ENCODE results near the gene PCNT. TPM values are rescaled to one million over a fixed set of nuclear protein-coding genes. Genes with fewer than 3 reads are reported as not detected.

Gene PCNT
- polyA plus RNA-seq, 6 donors from 2014 or later: 4.7 to 32.5 (median 10.7) TPM

DNA sequence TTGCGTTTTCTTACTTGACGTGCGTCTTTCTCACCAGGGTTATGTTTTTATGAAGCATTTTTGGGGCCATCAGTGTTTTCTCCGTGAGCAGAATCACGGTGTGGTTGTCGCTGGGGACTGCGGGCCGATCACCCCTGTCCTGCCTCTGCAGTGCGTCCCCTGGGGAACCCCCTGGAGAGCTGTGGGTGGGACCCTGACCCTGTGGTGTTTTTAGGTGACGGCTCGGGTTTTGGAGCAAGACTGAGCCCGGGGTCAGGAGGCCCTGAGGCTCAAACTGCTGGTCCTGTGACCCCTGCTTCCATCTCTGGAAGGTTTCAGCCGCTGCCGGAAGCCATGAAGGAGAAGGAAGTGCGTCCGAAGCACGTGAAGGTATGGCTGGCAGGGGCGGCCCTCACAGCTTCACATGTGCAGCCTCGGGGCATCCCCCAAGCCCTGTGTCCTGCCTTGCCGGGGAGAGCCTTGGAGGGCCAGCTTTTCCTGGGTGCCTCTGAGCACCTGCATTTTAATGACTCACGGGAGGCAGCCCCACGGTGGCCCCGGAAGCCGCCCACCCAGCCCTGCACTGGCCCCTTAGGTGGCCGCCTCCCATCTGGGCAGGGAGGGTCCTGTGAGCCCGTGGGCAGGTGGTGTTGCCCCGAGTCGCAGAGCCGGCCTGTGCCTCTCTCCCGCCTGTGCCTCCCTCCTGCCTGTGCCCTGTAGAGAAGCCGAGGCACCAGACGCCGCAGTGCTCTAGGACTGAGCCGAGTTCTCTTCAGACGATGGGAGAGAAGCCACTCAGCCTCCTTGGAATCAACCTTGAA is 98.0 kb downstream of the PCNT start:
- no peak overlapping the region for H3K27ac Mint-ChIP-seq
- no peaks in the 10 kb centered on the region for H3K9me3 Mint-ChIP-seq
- H3K4me1 Mint-ChIP-seq: peaks cover 0 to 7% (median 3%) of the 10 kb centered on the region in 3 donors
- H3K36me3 Mint-ChIP-seq: peaks cover 4 to 21% of the 10 kb centered on the region in 2 donors
- no peaks in the 10 kb centered on the region for H3K27me3 Mint-ChIP-seq
- H3K4me3 Mint-ChIP-seq: no peak overlapping the region
- no peak for DNase-seq
- no peak for ATAC-seq (ENCODE audit: low read depth in 2 of 2)

DNA sequence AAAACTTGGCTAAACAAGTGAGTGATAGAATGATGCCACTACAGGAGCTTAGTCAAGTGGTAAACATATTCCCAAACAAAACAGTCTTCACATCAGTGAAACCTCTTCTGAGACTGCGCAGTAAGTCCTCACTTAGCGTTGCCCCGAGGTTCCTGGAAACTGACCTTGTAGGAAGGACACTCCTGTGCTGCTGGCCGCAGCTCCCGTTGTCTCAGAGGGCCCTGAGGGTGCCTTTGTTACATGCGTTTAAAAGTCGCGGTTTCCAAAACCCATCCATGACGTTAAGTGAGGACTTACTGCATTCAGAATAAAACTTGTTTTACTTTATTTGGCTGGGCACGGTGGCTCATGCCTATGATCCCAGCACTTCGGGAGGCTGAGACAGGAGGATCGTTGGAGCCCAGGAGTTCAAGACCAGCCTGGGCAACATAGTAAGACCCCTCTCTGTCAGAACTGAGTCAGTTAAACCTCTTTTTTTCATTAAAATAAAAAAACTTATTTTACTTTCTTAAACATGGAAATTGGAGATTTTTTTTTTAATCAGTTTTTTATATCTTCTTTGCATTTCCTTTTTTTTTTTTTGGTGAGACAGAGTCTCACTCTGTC is 98.8 kb downstream of the PCNT start:
- no peak overlapping the region for H3K4me3 Mint-ChIP-seq
- DNase-seq (no peak), ATAC-seq (ENCODE audit: low read depth in 2 of 2) (no peak)
- peaks cover 0 to 7% (median 3%) of the 10 kb centered on the region in 3 donors for H3K4me1 Mint-ChIP-seq
- H3K36me3 Mint-ChIP-seq: peaks cover 4 to 21% of the 10 kb centered on the region in 2 donors
- H3K27me3 Mint-ChIP-seq: no peaks in the 10 kb centered on the region
- H3K9me3 Mint-ChIP-seq: no peaks in the 10 kb centered on the region
- H3K27ac Mint-ChIP-seq: peak overlapping the region in 1 of 6 donors; percentile 72

DNA sequence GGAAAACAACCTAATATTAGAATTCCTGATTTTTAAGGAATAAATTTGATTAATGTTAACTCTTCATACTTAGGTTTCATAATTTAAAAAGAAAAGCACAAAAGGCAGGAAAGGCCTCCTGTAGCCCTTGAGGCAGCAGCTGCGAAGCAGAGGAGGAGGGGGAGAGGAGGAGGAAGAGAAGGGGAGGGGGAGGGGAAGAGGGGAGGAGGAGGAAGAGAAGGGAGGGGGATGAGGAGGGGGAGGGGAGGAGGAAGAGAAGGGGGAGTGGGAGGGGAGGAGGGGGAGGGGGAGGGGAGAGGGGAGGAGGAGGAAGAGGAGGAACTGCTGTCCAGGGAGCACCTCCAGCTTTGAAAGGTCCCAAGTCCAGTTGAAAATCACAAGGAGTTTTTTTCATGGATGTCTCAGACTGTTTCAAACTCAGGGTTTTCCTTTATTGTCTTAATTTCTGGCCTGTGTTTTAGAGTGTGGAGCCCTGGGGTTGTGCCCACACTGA is 99.6 kb downstream of the PCNT start:
- peaks cover 0 to 7% (median 3%) of the 10 kb centered on the region in 3 donors for H3K4me1 Mint-ChIP-seq
- no peaks in the 10 kb centered on the region for H3K27me3 Mint-ChIP-seq
- H3K36me3 Mint-ChIP-seq: peaks cover 4 to 20% of the 10 kb centered on the region in 2 donors
- no peaks in the 10 kb centered on the region for H3K9me3 Mint-ChIP-seq
- DNase-seq: no peak
- H3K27ac Mint-ChIP-seq: peak overlapping the region in 2 of 6 donors; percentile 63 to 76
- H3K4me3 Mint-ChIP-seq: peak overlapping the region in 2 of 8 donors; percentile 52 to 53
- no peak for ATAC-seq (ENCODE audit: low read depth in 2 of 2)

GRCh38 chr21:46424039-46424591 is 100.2 kb downstream of the PCNT start:
- peak overlapping the region in 2 of 6 donors; percentile 63 to 76 for H3K27ac Mint-ChIP-seq
- no peaks in the 10 kb centered on the region for H3K9me3 Mint-ChIP-seq
- ATAC-seq (ENCODE audit: low read depth in 2 of 2): no peak

DNA sequence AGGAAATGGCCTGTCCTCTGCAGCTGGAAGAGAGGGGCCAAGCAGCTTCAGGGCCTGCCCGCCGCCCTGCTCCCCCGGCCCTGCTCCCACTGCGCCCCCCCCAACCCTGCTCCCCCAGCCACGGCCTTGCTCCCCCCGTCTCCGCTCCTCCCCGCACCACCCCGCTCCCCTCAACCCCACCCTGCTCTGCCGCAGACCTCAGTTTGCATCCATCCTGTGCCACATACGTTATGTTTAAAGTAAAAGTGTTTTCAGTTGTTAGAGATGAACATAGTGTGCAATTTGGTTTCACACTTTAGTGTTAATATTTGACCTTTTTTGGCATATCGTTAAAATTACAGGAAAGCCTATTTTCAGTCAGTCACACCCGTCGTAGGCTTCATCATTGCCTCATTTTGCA is 100.7 kb downstream of the PCNT start:
- no peaks in the 10 kb centered on the region for H3K27me3 Mint-ChIP-seq
- no peak overlapping the region for H3K4me3 Mint-ChIP-seq
- ATAC-seq (ENCODE audit: low read depth in 2 of 2) (no peak), DNase-seq (no peak)
- H3K36me3 Mint-ChIP-seq: peaks cover 0 to 9% of the 10 kb centered on the region in 2 donors
- no peaks in the 10 kb centered on the region for H3K9me3 Mint-ChIP-seq
- H3K27ac Mint-ChIP-seq: peak overlapping the region in 2 of 6 donors; percentile 49 to 78
- H3K4me1 Mint-ChIP-seq: peaks cover 0 to 7% (median 3%) of the 10 kb centered on the region in 3 donors

More at GRCh38 chr21:46424039-46424591, 100.2 kb downstream of the PCNT start:
- peaks cover 0 to 14% of the 10 kb centered on the region in 2 donors for H3K36me3 Mint-ChIP-seq
- peaks cover 0 to 7% (median 3%) of the 10 kb centered on the region in 3 donors for H3K4me1 Mint-ChIP-seq
- no peaks in the 10 kb centered on the region for H3K27me3 Mint-ChIP-seq
- no peak for DNase-seq
- peak overlapping the region in 2 of 8 donors; percentile 52 to 53 for H3K4me3 Mint-ChIP-seq

GRCh38 chr21:46425041-46425440 is 101.1 kb downstream of the PCNT start:
- Mint-ChIP-seq H3K4me3 (no peak overlapping the region), H3K9me3 (no peaks in the 10 kb centered on the region), H3K27ac (no peak overlapping the region), H3K36me3 (peaks cover 0 to 7% of the 10 kb centered on the region in 2 donors), H3K4me1 (peaks cover 0 to 7% (median 3%) of the 10 kb centered on the region in 3 donors), H3K27me3 (no peaks in the 10 kb centered on the region)
- ATAC-seq (ENCODE audit: low read depth in 2 of 2) (no peak), DNase-seq (no peak)

DNA sequence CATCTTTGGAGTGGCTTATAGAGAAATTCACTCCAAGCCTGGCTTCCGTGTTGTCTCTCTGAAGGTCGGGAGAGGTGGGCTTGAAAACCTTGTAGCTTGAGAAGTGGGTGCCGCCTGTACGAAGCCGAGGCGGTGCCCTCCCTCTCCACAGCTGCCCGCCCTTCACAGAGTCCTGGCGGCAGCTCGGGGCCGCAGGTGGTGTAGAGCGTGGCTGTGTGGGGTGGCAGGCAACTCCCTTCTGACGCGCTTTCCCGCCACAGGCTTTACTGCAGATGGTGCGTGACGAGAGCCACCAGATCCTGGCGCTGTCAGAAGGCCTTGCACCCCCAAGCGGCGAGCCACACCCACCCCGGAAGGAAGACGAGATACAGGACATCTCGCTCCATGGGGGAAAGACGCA is 101.6 kb downstream of the PCNT start:
- no peak for ATAC-seq (ENCODE audit: low read depth in 2 of 2)
- no peak for DNase-seq
- Mint-ChIP-seq H3K4me1 (peaks cover 0 to 7% (median 3%) of the 10 kb centered on the region in 3 donors), H3K9me3 (no peaks in the 10 kb centered on the region), H3K27ac (no peak overlapping the region), H3K36me3 (peaks cover 0 to 7% of the 10 kb centered on the region in 2 donors), H3K4me3 (no peak overlapping the region), H3K27me3 (no peaks in the 10 kb centered on the region)

DNA sequence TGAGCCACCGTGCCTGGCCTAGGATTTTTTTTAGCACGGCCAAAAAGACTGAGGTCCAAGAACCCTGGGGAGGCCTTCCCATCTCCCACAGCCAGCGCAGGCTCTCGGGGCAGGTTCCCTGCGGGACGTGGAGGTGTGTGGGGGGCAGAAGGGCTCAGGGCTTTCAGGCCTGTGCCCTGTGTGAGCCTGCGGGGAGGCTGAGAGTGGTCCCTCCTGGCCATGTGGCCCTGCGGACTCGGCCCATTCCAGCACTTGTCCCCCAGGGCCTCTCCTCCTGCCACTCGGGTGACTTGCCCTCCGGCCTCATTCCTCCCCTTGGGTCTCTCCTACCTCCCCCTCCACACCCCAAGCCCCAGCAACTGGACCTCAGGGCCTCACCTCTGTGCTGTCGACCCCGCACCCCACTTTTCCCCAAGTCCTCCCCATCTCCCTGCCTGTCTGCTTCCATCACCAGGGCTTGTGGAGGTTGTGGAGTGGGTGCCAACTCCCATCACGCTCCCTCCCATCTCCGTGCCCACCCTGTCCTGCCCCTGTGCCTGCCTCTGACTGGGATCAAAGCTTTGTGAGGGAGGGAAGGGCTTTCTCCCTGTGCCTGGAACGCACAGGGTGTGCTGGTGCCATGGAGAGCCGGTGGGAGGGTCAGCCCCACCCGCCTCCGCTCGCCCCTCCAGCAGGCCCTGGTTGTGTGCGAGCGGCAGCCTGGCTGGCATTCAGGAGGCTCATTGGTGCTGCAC is 102.5 kb downstream of the PCNT start:
- no peaks in the 10 kb centered on the region for H3K27me3 Mint-ChIP-seq
- DNase-seq: no peak
- no peaks in the 10 kb centered on the region for H3K9me3 Mint-ChIP-seq
- no peak for ATAC-seq (ENCODE audit: low read depth in 2 of 2)
- H3K4me3 Mint-ChIP-seq: no peak overlapping the region
- H3K36me3 Mint-ChIP-seq: peaks cover 0 to 8% of the 10 kb centered on the region in 2 donors
- peak overlapping the region in 2 of 6 donors; percentile 53 to 78 for H3K27ac Mint-ChIP-seq
- H3K4me1 Mint-ChIP-seq: peaks cover under 1 to 7% (median 3%) of the 10 kb centered on the region in 3 donors

GRCh38 chr21:46427516-46427915 is 103.6 kb downstream of the PCNT start:
- no peaks in the 10 kb centered on the region for H3K9me3 Mint-ChIP-seq
- peaks cover 3 to 11% (median 7%) of the 10 kb centered on the region in 3 donors for H3K4me1 Mint-ChIP-seq
- peaks cover 0 to 15% of the 10 kb centered on the region in 2 donors for H3K36me3 Mint-ChIP-seq
- H3K4me3 Mint-ChIP-seq: no peak overlapping the region
- DNase-seq (no peak), ATAC-seq (ENCODE audit: low read depth in 2 of 2) (no peak)
- H3K27me3 Mint-ChIP-seq: no peaks in the 10 kb centered on the region
- H3K27ac Mint-ChIP-seq: peak overlapping the region in 2 of 6 donors; percentile 7 to 53

GRCh38 chr21:46428286-46428685 is 104.3 kb downstream of the PCNT start:
- H3K36me3 Mint-ChIP-seq: peaks cover 0 to 15% of the 10 kb centered on the region in 2 donors
- no peak for ATAC-seq (ENCODE audit: low read depth in 2 of 2)

DNA sequence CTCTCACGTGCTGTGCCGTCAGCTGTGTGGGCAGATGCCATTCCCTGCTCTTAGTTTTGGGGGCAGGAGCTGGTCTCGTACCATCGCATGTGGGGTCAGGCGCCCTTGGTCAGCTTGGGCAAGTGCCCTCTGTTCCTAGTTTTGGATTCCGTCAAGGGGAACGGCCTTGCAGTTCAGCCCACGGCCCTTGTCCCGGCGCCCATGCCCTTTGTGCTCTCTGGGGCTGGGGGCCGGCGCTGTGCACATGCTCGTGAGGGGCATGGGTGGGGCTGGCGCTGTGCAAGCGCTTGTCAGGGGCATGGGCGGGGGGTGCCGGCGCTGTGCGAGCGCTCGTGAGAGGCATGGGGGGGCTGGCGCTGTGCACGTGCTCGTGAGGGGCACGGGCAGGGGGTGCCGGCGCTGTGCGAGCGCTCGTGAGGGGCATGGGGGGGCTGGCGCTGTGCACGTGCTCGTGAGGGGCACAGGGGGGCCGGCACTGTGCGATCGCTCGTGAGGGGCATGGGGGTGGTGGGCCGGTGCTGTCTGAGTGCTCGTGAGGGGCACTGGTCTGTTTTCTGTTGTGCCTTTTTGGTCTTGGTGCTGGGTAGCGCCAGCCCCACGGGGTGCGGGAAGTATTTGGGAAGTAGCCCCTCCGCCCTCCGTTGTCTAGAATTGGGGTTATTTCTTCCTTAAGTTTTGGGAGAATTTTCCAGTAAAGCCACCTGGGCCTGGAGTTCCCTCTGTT is 105.2 kb downstream of the PCNT start:
- H3K4me3 Mint-ChIP-seq: no peak overlapping the region
- H3K9me3 Mint-ChIP-seq: no peaks in the 10 kb centered on the region
- ATAC-seq (ENCODE audit: low read depth in 2 of 2): no peak
- peaks cover 0 to 15% of the 10 kb centered on the region in 2 donors for H3K36me3 Mint-ChIP-seq
- DNase-seq: no peak
- peaks cover 0 to 7% (median 4%) of the 10 kb centered on the region in 3 donors for H3K4me1 Mint-ChIP-seq
- no peaks in the 10 kb centered on the region for H3K27me3 Mint-ChIP-seq
- H3K27ac Mint-ChIP-seq: no peak overlapping the region

More at GRCh38 chr21:46428286-46428685, 104.3 kb downstream of the PCNT start:
- DNase-seq: no peak
- Mint-ChIP-seq H3K4me3 (no peak overlapping the region), H3K9me3 (no peaks in the 10 kb centered on the region), H3K27ac (no peak overlapping the region), H3K27me3 (no peaks in the 10 kb centered on the region), H3K4me1 (peaks cover 3 to 9% (median 7%) of the 10 kb centered on the region in 3 donors)

- H3K4me3 Mint-ChIP-seq: no peak overlapping the region
- peaks cover 5 to 15% of the 10 kb centered on the region in 2 donors for H3K36me3 Mint-ChIP-seq
- no peak for DNase-seq
- no peak for ATAC-seq (ENCODE audit: low read depth in 2 of 2)
- H3K4me1 Mint-ChIP-seq: peaks cover 0 to 7% (median 4%) of the 10 kb centered on the region in 3 donors
- H3K27ac Mint-ChIP-seq: no peak overlapping the region
- H3K9me3 Mint-ChIP-seq: no peaks in the 10 kb centered on the region
- no peaks in the 10 kb centered on the region for H3K27me3 Mint-ChIP-seq
These were observed 106.1 kb downstream of the PCNT start for GRCh38 chr21:46429754-46430681.
